Neuron (in vitro differentiated cells): ENCODE results near the gene PKLR.
A peak's percentile ranks its signal among the peaks of the same experiment; 100 is the strongest.

Source experiments
- H2AFZ ChIP-seq: one replicate; pipeline ENCODE4 v1.6.1; 2013; ENCODE audit warnings: low read depth, mild to moderate bottlenecking, inconsistent platforms, low read length, moderate library complexity
- H3K27me3 ChIP-seq: one replicate; pipeline ENCODE4 v1.6.1; 2013; ENCODE audit warnings: low read length; ENCODE audit not compliant: insufficient read depth
- H3K36me3 ChIP-seq: one replicate; pipeline ENCODE4 v1.6.1; 2013; ENCODE audit warnings: low read length; ENCODE audit not compliant: insufficient read depth
- H3K4me1 ChIP-seq: one replicate; pipeline ENCODE4 v1.6.1; 2013; ENCODE audit warnings: low read length; ENCODE audit not compliant: insufficient read depth
- H3K4me3 ChIP-seq: 2 replicates; pipeline ENCODE4 v1.5.1; 2013; ENCODE audit warnings: mild to moderate bottlenecking, low read length, moderate library complexity
- H3K9me3 ChIP-seq: one replicate; pipeline ENCODE4 v1.6.1; 2013; ENCODE audit warnings: low read length

PKLR gene

DNA sequence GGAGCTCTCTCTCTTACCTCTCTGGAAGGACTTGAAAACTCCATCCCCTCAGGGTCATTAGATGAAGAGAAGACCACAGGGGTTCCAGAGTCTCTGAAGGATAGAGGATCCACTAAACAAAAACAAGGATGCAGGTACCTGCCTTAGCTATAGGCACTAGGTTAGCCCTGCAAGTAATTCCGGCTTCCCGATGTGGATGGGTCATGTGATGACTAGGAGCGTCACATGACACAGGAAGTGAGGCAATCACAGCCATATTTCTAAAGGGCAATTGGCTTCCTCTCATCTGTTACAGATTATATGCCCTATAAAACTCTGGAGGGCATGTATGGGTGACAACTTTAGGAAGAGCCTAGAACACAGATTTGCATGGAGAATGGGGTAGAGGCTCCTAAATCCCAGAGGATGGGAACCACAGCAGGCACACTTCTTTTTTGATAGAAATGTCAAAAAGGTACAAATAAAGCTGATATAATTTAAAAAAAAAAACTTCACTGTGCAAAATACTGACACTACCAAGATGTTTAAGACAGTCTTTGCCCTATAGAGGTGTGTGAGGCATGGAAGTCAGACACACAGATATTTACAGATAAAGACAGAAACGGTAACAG is 60.1 kb downstream of the PKLR start:
- H3K4me1 ChIP-seq, result peaks cover 14% of the 10 kb centered on the region

More for the DNA sequence above, 60.1 kb downstream of the PKLR start:
- Histone ChIP-seq H3K4me3 (peak overlapping the region; percentile 42), H2AFZ (no peak overlapping the region), H3K27me3 (no peaks in the 10 kb centered on the region), H3K9me3 (no peaks in the 10 kb centered on the region), H3K36me3 (peaks cover 8% of the 10 kb centered on the region)
